Right lobe of liver (tissue), 4 donors: ENCODE results near the gene UPK2.

Experiments
- CTCF ChIP-seq, 4 donors: fragments of 200-600 bp in 3 of 4; fragments of 450-650 bp in 1 of 4; IDR thresholded peaks; one replicate each; pipeline versions ENCODE4 v1.5.1 to v1.8.0; 2016 to 2022; ENCODE audit warnings: antibody characterized with exemption in 4 of 4, mild to moderate bottlenecking in 2 of 4
- POLR2A ChIP-seq: fragments of 450-650 bp; IDR thresholded peaks from one replicate; pipeline ENCODE4 v1.6.1; 2017; ENCODE audit warnings: antibody characterized with exemption, mild to moderate bottlenecking
- donor health status: DM: no; HTN: no; CAD: no.
- donor health status: DM: no; HTN: no; CAD: no.
- donor health status: DM: no; HTN: yes; CAD: no.

DNA sequence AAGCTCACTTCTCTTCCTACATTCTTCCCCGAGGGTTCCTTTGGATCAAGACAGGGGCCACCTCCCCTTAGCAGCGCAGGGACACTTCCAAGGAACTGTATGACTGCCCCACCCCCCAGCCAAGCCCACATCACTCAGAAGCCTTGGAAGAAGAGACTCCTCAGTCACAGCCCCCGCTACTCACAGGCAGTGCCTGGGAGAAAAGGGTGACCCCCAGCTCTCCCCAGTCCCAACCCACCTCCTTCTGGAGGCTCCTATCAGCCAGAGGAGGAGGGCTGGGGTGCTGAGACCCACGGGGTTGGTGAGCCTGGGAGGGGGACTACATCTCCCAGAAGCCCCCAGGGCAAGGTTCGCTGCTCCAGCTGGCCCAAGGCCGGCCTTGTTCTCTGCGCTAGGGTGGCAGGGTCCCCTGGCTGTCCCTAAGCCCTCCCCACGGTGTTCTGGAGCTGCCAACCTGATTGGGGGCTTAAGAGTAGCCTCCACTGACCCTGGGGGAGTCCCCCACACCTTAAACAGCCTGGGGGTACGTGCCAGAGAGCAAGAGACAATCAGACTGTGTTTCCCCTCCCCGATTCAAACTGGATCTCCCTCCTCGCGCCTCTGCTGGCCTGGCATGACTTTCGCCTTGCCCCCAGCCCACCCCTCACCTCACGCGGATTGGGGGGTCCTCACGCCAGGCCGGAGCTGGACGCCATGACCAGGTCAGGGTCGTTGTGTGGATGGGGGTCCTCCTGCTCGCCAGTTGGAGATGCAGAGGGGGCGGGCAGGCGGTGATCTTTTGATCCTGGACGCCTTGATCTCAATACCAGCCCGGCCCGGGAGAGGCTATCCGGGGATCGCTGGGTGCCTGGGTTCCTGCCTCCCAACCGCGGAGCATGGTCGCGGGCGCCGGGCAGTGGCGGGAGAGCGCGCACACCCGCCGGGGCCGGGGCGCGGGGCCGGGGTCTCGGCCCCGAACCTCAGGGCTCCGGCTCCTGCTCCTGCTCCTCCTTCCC, 31.2 kb upstream of the UPK2 start:
- TF ChIP-seq CTCF (IDR thresholded peaks at IDR 0.05) = no peak
- no peak for TF ChIP-seq POLR2A
